GM12878 (cell line): ENCODE results near the gene SPAG9. TPM values are rescaled to one million over a fixed set of nuclear protein-coding genes. Genes with fewer than 3 reads are reported as not detected.

Experiments
- ATAC-seq: fragments of 200-7000 bp; cut with Tn5 transposase; 3 replicates; pipeline ENCODE4 v1.9.1; 2020; ENCODE audit warnings: mild to moderate bottlenecking, moderate library complexity
- BruUV-seq: library from RNA; stranded (reverse); fragments of 400-500 nt; replicated peaks from 2 replicates; lab custom pipeline; 2021; lab: Mats Ljungman, UMichigan
- CTCF ChIA-PET: fragments of 300-600 bp; sonication (Branson Sonifier 250); formaldehyde crosslinking; extraction: SDS; loops from one replicate; lab custom pipeline; 2021; ENCODE audit warnings: inconsistent platforms; lab: Yijun Ruan, JAX
- POLR2A ChIA-PET: fragments of 350-600 bp; formaldehyde crosslinking; extraction: SDS; loops from one replicate; lab custom pipeline; 2021; ENCODE audit warnings: inconsistent platforms; lab: Charles Lee
- RAD21 ChIA-PET: fragments of 300-600 bp; sonication (Branson Sonifier 250); formaldehyde crosslinking; loops from one replicate; lab custom pipeline; 2023; ENCODE audit warnings: antibody characterized with exemption; ENCODE audit not compliant: unreplicated experiment; lab: Charles Lee
- SMC1A ChIA-PET: fragments of 300-600 bp; sonication (Branson Sonifier 250); formaldehyde crosslinking; loops from one replicate; lab custom pipeline; 2023; ENCODE audit not compliant: unreplicated experiment, uncharacterized antibody; lab: Charles Lee
- DNase-seq: peaks from one replicate; pipeline ENCODE4 v3.0.0-alpha.2; 2011; ENCODE audit warnings: low read depth, low spot score
- FAIRE-seq: peaks from 3 replicates; lab custom pipeline; 2011; peaks lifted over from hg19 to GRCh38; lab: Jason Lieb, UNC
- H2AFZ ChIP-seq: 2 replicates; pipeline ENCODE4 v1.6.0; 2011; ENCODE audit warnings: low read depth, low read length, control low read depth; ENCODE audit not compliant: control insufficient read depth
- H3K27ac ChIP-seq: 2 replicates; pipeline ENCODE4 v1.5.1; 2011; ENCODE audit warnings: control low read depth; ENCODE audit not compliant: control insufficient read depth, insufficient read depth
- H3K27me3 ChIP-seq, 2 experiments: replicated peaks in 1 of 2; 2 replicates each; pipeline versions ENCODE4 v1.6.0 to v1.6.1; 2011; ENCODE audit warnings: low read length in 1 of 2; ENCODE audit not compliant: control insufficient read depth in 2 of 2, insufficient read depth in 2 of 2
- H3K36me3 ChIP-seq, 2 experiments: 2 replicates each; pipeline ENCODE4 v1.5.1; 2011; ENCODE audit warnings: low read length in 1 of 2; ENCODE audit not compliant: control insufficient read depth in 2 of 2, insufficient read depth in 2 of 2
- H3K4me1 ChIP-seq: 2 replicates; pipeline ENCODE4 v1.6.1; 2011; ENCODE audit warnings: mild to moderate bottlenecking, low read length, moderate library complexity, mixed read lengths; ENCODE audit not compliant: control insufficient read depth, insufficient read depth
- H3K4me2 ChIP-seq: 2 replicates; pipeline ENCODE4 v1.6.0; 2011; ENCODE audit warnings: control low read depth; ENCODE audit not compliant: control insufficient read depth, insufficient read depth
- H3K4me3 ChIP-seq: fragments of 200-600 bp; sonication (generic); 2 replicates; pipeline ENCODE4 v1.5.1; 2016
- H3K79me2 ChIP-seq: 2 replicates; pipeline ENCODE4 v1.6.0; 2011; ENCODE audit warnings: low read length; ENCODE audit not compliant: control insufficient read depth, insufficient read depth
- H3K9ac ChIP-seq: 2 replicates; pipeline ENCODE4 v1.8.0; 2011; ENCODE audit warnings: low read length, control low read depth, mixed read lengths; ENCODE audit not compliant: control insufficient read depth, insufficient read depth
- H3K9me3 ChIP-seq: replicated peaks from 3 replicates; pipeline ENCODE4 v1.5.1; 2011; ENCODE audit warnings: mild to moderate bottlenecking, low read length; ENCODE audit not compliant: control insufficient read depth, insufficient read depth
- H4K20me1 ChIP-seq: 2 replicates; pipeline ENCODE4 v1.6.0; 2011; ENCODE audit not compliant: control insufficient read depth, insufficient read depth
- ATF7 ChIP-seq: fragments of 450-650 bp; IDR thresholded peaks from 2 replicates; pipeline ENCODE4 v1.6.1; 2016; ENCODE audit warnings: low read depth, mild to moderate bottlenecking
- CBFB ChIP-seq: IDR thresholded peaks from 2 replicates; pipeline ENCODE4 v1.6.1; 2016; ENCODE audit warnings: antibody characterized with exemption, low read depth
- CEBPZ ChIP-seq: fragments of 150-350 bp; IDR thresholded peaks from 2 replicates; pipeline ENCODE4 v1.6.1; 2016; ENCODE audit warnings: low read depth, low read length
- FOXK2 ChIP-seq: fragments of 450-650 bp; IDR thresholded peaks from 2 replicates; pipeline ENCODE4 v1.6.1; 2017; ENCODE audit warnings: mild to moderate bottlenecking, moderate library complexity
- HDAC6 ChIP-seq: fragments of 200-600 bp; sonication (generic); IDR thresholded peaks from one replicate; pipeline ENCODE4 v1.8.0; 2017; ENCODE audit warnings: antibody characterized with exemption; ENCODE audit not compliant: unreplicated experiment
- IRF4 ChIP-seq: IDR thresholded peaks from 2 replicates; pipeline ENCODE4 v1.6.1; 2011; ENCODE audit warnings: low read depth, low read length
- MEF2A ChIP-seq: IDR thresholded peaks from 2 replicates; pipeline ENCODE4 v1.6.1; 2011; ENCODE audit warnings: low read depth, mild to moderate bottlenecking, low read length, moderate library complexity; ENCODE audit not compliant: insufficient read depth
- NKRF ChIP-seq: fragments of 450-650 bp; conservative IDR thresholded peaks from 2 replicates; pipeline ENCODE4 v1.6.1; 2017; ENCODE audit warnings: mild to moderate bottlenecking, moderate library complexity
- NR2C1 ChIP-seq: fragments of 450-650 bp; IDR thresholded peaks from 2 replicates; pipeline ENCODE4 v1.6.1; 2017; ENCODE audit warnings: antibody characterized with exemption, mild to moderate bottlenecking, moderate library complexity
- PBX3 ChIP-seq: IDR thresholded peaks from 2 replicates; pipeline ENCODE4 v1.6.1; 2011; ENCODE audit warnings: mild to moderate bottlenecking, low read depth, low read length, moderate library complexity; ENCODE audit not compliant: insufficient replicate concordance
- POLR2AphosphoS2 ChIP-seq: IDR thresholded peaks from 2 replicates; pipeline ENCODE4 v1.6.1; 2011; ENCODE audit warnings: low read depth, mild to moderate bottlenecking, low read length, improper control_type of control experiment, moderate library complexity
- RELA ChIP-seq: fragments of 450-650 bp; IDR thresholded peaks from 2 replicates; pipeline ENCODE4 v1.8.0; 2014; ENCODE audit warnings: borderline replicate concordance; ENCODE audit not compliant: partially characterized antibody
- RFX5 ChIP-seq: IDR thresholded peaks from 2 replicates; pipeline ENCODE4 v1.6.1; 2011; ENCODE audit warnings: low read depth, low read length, improper control_type of control experiment
- ZBED1 ChIP-seq: IDR thresholded peaks from 2 replicates; pipeline ENCODE4 v1.6.1; 2016; ENCODE audit warnings: borderline replicate concordance
- WGBS: methylation state at CpG from one replicate; pipeline ENCODE4 v1.1.6; 2016; ENCODE audit warnings: low lambda C conversion rate; ENCODE audit not compliant: insufficient replicate concordance, insufficient coverage; ENCODE audit errors: missing lambda C conversion rate; 5-methylcytosine and 5-hydroxymethylcytosine counted together
- in situ Hi-C: fragments of 300-500 bp; cut with MboI; formaldehyde crosslinking; loops from 9 replicates; pipeline ENCODE4 v1.14.3; 2018; ENCODE audit warnings: mixed read lengths
- intact Hi-C: fragments of 100-400 bp; cut with micrococcal nuclease; formaldehyde crosslinking; loops from one replicate; pipeline ENCODE4 v1.14.2; 2022; ENCODE audit not compliant: unreplicated experiment
- polyA plus RNA-seq, 11 experiments: library from polyadenylated mRNA; depleted of rRNA in 4 of 11; unstranded in 6 of 11; stranded (reverse) in 5 of 11; fragments of >200 nt; fragmentation: Nextera tagmentation in 4 of 11; fragmentation: Illumina TruSeq in 1 of 11; extraction: Ambion mirVana in 4 of 11; extraction: Trizol in 1 of 11; gene quantifications; 1 replicate in 1 of 11; 2 replicates in 10 of 11; pipeline versions ENCODE4 v1.2.1 to v1.2.3, GENCODE V29; 2011 to 2016; ENCODE audit warnings: inconsistent platforms in 2 of 11, missing spikeins in 2 of 11, low read depth in 1 of 11
- total RNA-seq, 4 experiments: library from RNA; depleted of rRNA in 3 of 4; stranded (reverse); fragments of >200 nt in 3 of 4; fragmentation: Illumina TruSeq in 1 of 4; extraction: Trizol in 1 of 4; gene quantifications; 2 replicates each; pipeline versions ENCODE4 v1.2.1 to v1.2.3, GENCODE V29; 2013 to 2021
- TF ChIP-seq, protein P1 (sequence below): IDR thresholded peaks from 2 replicates; pipeline ENCODE4 v1.6.1; 2011; ENCODE audit warnings: low read depth, mild to moderate bottlenecking, low read length, moderate library complexity, borderline replicate concordance; ENCODE audit errors: extremely low read depth

Gene SPAG9
- total and polyA plus RNA-seq, 10 of the 15 experiments (the other 5 are each of a cell fraction or from before 2014, with no cell fraction given): 6.6 to 42.0 (median 24.9) TPM

DNA sequence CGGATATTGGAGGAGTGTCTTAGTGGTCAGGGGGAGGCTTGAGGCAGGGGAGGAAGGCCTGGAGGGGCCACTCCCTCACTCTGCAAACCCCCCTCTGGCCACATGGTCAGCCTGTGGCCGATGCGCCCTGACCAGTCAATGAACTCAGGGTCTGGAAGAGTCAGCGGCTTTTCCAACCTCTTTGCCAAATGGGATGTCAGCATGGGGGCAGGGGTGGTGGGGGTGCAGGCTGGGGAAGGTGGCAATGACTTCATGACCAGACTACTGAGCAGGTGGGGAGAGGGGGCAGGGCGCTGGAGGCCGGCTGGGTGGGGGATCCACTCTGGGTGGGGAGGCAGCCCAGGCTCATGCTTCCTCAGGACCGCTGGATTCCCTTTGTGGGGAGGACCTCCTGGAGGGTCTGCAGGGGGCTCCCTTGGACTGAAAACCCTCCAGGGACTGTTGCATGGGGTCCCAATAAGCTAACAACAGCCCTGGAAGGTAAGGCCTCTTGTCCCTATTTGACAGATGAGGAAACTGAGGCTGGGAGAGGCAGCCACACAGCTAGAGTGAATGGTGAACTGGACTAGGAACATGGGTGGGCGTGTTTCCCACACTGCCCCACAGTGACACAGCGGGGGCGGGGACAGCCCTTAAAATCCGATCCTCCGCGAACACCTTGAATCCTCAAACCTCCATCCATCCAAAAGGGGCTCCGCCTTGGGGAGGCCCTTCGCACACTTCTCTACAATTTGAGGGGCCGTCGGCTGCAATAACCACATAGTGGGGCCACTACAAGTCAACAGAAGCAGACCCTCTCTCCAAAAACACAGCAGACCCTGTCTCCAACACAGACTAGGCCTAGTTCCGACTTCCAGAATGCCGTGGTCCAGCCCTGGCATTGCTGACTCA, 173.5 kb downstream of the SPAG9 start:
- DNase-seq (no peak), FAIRE-seq (no peak), ATAC-seq (no peak)
- Histone ChIP-seq H3K36me3 (no peaks in the 10 kb centered on the region), H3K79me2 (no peaks in the 10 kb centered on the region), H3K9me3 (no peaks in the 10 kb centered on the region), H2AFZ (no peak overlapping the region), H3K27ac (no peak overlapping the region), H4K20me1 (no peaks in the 10 kb centered on the region), H3K4me2 (no peak overlapping the region), H3K9ac (no peak overlapping the region), H3K27me3 (no peaks in the 10 kb centered on the region; a peak in 1 of 4 replicates), H3K4me1 (peaks cover 16% of the 10 kb centered on the region), H3K4me3 (no peak overlapping the region)
- ChIA-PET CTCF (interaction anchor here (0.5 to 12.2 kb wide), 4 partner anchors 84 to 550 kb away, joined by 3 to 309 read pairs (median 22); partner anchors contain the start of gene LRRC59), SMC1A (interaction anchor here (1.3 to 5.1 kb wide), 5 partner anchors 82 to 163 kb away, joined by 3 to 67 read pairs (median 5); no protein-coding TSS in a partner anchor), POLR2A (interaction anchor here (0.8 kb wide), 1 partner anchor 81 kb away, joined by 4 read pairs; the partner anchor contains the start of gene TOB1), RAD21 (interaction anchor here (1.2 to 3.3 kb wide), 2 partner anchors 88 to 94 kb away, joined by 3 to 34 read pairs; no protein-coding TSS in a partner anchor)
- in situ Hi-C loops: no loop called here
- BruUV-seq: no TSS peak
- intact Hi-C loops: no loop called here
- 62% methylated on average over 17 of the region's 19 CpGs for WGBS
- TF ChIP-seq RFX5: no peak
- TF ChIP-seq, protein P1, sequence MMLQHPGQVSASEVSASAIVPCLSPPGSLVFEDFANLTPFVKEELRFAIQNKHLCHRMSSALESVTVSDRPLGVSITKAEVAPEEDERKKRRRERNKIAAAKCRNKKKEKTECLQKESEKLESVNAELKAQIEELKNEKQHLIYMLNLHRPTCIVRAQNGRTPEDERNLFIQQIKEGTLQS: no peak
- no peak for TF ChIP-seq CEBPZ
- no peak for TF ChIP-seq POLR2AphosphoS2
- TF ChIP-seq HDAC6: no peak
- no peak for TF ChIP-seq ZBED1
- TF ChIP-seq NR2C1: no peak
- no peak for TF ChIP-seq FOXK2
- TF ChIP-seq PBX3: no peak
- TF ChIP-seq IRF4: no peak
- TF ChIP-seq ATF7: no peak
- TF ChIP-seq MEF2A: no peak
- no peak for TF ChIP-seq NKRF
- TF ChIP-seq CBFB: no peak
- TF ChIP-seq RELA: no peak
